Measurements from ENCODE around the gene CEP170B.
"Not testable (repeated sequence)": the region's sequence is repeated elsewhere in the genome, so short reads cannot be mapped to it uniquely, and the experiment has no call there.

Gene CEP170B

DNA sequence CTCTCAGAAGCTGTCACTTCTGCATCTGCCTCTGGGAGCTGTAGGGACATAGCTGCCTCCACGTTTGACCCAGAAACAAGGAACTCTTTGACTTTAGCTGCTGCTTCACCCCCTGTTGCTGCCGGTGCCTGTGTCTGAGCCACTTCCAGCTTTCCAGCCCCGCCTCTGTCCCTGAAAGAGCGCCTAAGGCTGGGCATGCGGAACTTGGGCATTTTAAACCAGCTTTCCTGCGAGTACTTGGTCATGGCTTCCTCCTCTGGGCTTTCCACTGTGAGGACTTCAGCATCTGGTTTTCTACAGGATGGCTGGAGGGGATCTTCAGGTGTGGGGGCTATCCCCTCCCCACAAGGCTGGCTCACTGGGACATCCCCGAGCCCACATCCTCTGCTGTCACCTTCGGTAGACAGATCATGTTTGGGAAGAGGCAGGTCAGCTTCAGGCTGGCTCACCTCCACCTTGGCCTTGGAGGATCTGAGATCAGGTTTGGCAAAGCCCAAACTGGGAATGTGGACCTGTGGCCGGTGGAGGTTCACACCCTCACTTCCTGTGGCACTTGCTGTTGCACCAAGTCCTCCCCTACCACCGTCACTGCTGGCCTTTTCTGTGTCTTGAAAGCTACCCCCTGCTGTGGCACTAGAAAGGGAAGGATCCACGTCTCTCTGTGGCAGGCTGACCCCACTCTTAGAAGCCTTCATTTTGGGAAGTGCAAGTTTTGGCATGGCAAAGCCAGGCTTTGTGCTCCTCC lies 74.8 kb downstream of the CEP170B start:
- in situ Hi-C loops (cut with HindIII; ENCODE audit: low sequenced_read_pairs) = loop anchor here (5.0 to 10.0 kb wide), 6 partner anchors 43 to 187 kb away; no protein-coding TSS in a partner anchor

DNA sequence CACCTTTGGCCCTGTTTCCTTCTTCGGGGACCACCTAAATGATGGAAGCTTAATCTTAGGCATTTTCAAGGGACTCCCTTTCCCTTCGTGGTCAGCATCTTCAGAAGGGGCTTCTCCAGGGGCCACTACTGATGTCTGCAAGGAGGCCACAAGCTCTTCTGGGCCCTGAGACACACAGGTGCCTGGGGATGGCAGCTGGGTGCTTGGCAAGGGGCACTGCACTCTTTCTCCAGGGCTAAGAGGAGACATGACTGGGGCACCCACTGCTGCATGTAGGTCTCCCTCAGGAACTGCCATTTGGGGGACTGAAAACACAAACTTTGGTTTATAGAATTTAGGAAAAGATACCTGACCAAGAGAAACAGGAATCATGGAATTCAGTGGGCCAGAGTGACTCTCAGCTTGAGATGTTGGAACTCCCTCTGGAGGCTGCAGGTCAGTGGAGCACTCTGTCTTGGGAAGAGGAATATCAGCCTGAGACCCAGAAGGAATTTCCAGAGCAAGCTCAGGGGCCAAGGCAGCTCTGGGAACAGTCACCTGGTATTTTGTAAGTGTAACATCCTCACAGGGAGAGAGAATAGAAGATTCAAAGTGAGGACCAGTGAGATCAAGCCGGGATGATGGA lies 75.6 kb downstream of the CEP170B start:
- in situ Hi-C loops (cut with HindIII; ENCODE audit: low sequenced_read_pairs) = no loop called here

DNA sequence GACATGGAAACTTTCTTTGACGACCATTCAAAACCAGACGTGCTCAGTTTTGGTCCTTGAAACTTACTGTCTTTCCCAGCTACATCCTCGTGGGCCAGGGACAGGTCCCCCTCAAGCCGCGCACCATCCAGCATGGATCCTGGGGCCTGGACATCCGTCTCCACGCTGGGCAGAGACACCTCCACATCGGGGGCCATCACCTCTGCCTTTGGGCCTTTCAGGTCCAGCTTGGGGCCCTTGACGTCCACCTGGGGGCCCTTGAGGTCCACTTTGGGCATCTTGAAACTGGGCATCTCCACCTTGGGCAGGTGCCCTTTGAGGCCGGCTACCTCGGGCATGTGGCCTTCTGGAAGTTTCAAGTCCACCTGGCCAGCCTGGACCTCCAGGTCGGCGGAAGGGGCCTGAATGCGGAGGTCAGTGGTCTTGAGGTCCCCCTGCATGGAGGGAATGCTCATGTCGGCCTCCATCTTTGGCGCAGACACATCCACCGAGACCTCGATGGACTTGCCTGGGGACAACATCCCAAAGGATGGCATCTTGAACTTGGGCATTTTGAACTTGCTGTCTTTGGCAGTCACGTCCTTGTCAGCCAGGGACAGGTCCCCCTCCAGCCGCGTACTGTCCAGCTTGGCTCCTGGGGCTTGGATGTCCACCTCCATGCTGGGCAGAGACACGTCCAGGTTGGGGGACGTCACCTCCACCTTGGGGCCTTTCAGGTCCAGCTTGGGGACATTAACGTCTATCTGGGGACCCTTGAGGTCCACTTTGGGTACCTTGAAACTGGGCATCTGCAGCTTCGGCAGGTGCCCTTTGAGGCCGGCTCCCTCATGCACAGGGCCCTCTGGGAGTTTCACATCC lies 76.7 kb downstream of the CEP170B start:
- in situ Hi-C loops (cut with HindIII; ENCODE audit: low sequenced_read_pairs) = no loop called here

DNA sequence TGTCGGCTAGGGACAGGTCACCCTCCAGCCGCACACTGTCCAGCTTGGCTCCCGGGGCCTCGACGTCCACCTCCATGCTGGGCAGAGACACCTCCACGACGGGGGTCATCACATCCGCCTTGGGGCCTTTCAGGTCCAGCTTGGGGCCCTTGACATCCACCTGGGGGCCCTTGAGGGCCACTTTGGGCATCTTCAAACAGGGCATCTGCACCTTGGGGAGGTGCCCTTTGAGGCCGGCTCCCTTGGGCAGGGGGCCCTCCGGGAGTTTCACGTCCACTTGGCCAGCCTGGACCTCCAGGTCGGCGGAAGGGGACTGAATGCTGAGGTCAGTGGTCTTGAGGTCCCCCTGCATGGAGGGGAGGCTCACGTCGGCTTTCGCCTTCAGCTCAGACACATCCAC lies 77.5 kb downstream of the CEP170B start:
- in situ Hi-C loops (cut with HindIII; ENCODE audit: low sequenced_read_pairs) = no loop called here

- in situ Hi-C loops (cut with HindIII; ENCODE audit: low sequenced_read_pairs) = not testable (repeated sequence)
Measured at GRCh38 chr14:104943216-104944015, 78.3 kb downstream of the CEP170B start.

DNA sequence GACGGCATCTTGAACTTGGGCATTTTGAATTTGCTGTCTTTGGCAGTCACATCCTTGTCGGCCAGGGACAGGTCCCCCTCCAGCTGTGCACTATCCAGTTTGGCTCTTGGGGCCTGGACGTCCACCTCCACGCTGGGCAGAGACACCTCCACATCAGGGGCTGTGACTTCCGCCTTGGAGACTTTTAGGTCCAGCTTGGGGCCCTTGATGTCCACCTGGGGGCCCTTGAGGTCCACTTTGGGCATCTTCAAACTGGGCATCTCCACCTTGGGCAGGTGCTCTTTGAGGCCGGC lies 78.9 kb downstream of the CEP170B start:
- in situ Hi-C loops (cut with HindIII; ENCODE audit: low sequenced_read_pairs) = not testable (repeated sequence)

DNA sequence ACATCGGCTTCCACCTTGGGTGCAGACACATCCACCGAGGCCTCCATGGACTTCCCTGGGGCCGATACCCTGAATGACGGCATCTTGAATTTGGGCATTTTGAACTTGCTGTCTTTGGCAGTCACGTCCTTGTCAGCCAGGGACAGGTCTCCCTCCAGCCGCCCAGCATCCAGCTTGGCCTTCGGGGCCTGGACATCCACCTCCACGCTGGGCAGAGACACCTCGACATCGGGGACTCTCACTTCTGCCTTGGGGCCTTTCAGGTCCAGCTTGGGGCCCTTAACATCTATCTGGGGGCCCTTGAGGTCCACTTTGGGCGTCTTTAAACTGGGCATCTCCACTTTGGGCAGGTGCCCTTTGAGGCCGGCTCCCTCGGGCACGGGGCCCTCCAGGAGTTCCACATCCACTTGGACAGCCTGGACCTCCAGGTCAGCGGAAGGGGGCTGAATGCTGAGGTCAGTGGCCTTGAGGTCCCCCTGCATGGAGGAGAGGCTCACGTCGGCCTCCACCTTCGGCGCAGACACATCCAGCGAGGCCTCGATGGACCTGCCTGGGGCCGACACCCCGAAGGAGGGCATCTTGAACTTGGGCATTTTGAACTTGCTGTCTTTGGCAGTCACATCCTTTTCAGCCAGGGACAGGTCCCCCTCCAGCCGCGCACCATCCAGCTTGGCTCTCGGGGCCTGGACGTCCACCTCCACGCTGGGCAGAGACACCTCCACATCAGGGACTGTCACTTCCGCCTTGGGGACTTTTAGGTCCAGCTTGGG lies 79.6 kb downstream of the CEP170B start:
- in situ Hi-C loops (cut with HindIII; ENCODE audit: low sequenced_read_pairs) = not testable (repeated sequence)

DNA sequence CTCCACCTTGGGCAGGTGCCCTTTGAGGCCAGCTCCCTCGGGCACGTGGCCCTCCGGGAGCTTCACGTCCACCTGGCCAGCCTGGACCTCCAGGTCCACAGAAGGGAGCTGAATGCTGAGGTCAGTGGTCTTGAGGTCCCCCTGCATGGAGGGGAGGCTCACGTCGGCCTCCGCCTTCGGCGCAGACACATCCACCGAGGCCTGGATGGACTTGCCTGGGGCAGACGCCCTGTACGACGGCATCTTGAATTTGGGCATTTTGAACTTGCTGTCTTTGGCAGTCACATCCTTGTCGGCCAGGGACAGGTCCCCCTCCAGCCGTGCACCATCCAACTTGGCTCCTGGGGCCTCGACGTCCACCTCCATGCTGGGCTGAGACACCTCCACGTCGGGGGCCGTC lies 80.2 kb downstream of the CEP170B start:
- in situ Hi-C loops (cut with HindIII; ENCODE audit: low sequenced_read_pairs) = not testable (repeated sequence)

Data from endothelial cell of hepatic sinusoid (primary cell).